Neuronal stem cell (in vitro differentiated cells): ENCODE measurements around the gene ELMO2.

Source experiments
- DNase-seq: peaks from one replicate; pipeline ENCODE4 v3.0.0-alpha.2; 2013; ENCODE audit warnings: low spot score
- H2AFZ ChIP-seq: one replicate; pipeline ENCODE4 v1.6.1; 2013; ENCODE audit warnings: mild to moderate bottlenecking, low read length, inconsistent platforms
- H2AK5ac ChIP-seq: 2 replicates; pipeline ENCODE4 v1.6.1; 2013; ENCODE audit warnings: low read depth, mild to moderate bottlenecking, inconsistent platforms, low read length, moderate library complexity, mixed read lengths
- H2BK120ac ChIP-seq: 2 replicates; pipeline ENCODE4 v1.6.1; 2013; ENCODE audit warnings: low read depth, mild to moderate bottlenecking, inconsistent platforms, low read length, moderate library complexity, mixed read lengths
- H2BK12ac ChIP-seq: one replicate; pipeline ENCODE4 v1.6.1; 2013; ENCODE audit warnings: low read length, inconsistent platforms
- H2BK15ac ChIP-seq: 2 replicates; pipeline ENCODE4 v1.6.1; 2013; ENCODE audit warnings: mild to moderate bottlenecking, low read length, inconsistent platforms, mixed read lengths
- H2BK5ac ChIP-seq: one replicate; pipeline ENCODE4 v1.6.1; 2013; ENCODE audit warnings: inconsistent platforms, mild to moderate bottlenecking, low read length, moderate library complexity
- H3K14ac ChIP-seq: one replicate; pipeline ENCODE4 v1.6.1; 2013; ENCODE audit warnings: low read length, inconsistent platforms
- H3K18ac ChIP-seq: 2 replicates; pipeline ENCODE4 v1.6.1; 2013; ENCODE audit warnings: low read length, inconsistent platforms
- H3K23ac ChIP-seq: 2 replicates; pipeline ENCODE4 v1.6.1; 2013; ENCODE audit warnings: low read depth, mild to moderate bottlenecking, mixed read lengths, low read length, inconsistent platforms; ENCODE audit not compliant: poor library complexity
- H3K27ac ChIP-seq: replicated peaks from 3 replicates; pipeline ENCODE4 v1.5.1; 2013; ENCODE audit warnings: low read length, inconsistent platforms
- H3K27me3 ChIP-seq, 3 experiments: 2 replicates each; pipeline ENCODE4 v1.6.1; 2013; ENCODE audit warnings: low read length in 3 of 3, mild to moderate bottlenecking in 2 of 3, inconsistent platforms in 1 of 3, low read depth in 1 of 3, mixed read lengths in 1 of 3, moderate library complexity in 1 of 3; ENCODE audit not compliant: control insufficient read depth in 3 of 3, insufficient read depth in 3 of 3
- H3K36me3 ChIP-seq, 2 donors: replicated peaks in 1 of 2; 2 replicates each; pipeline ENCODE4 v1.6.1; 2013; ENCODE audit warnings: low read length in 2 of 2; ENCODE audit not compliant: control insufficient read depth in 2 of 2, insufficient read depth in 2 of 2
- H3K4ac ChIP-seq: 2 replicates; pipeline ENCODE4 v1.6.1; 2013; ENCODE audit warnings: inconsistent platforms, mild to moderate bottlenecking, low read length, moderate library complexity
- H3K4me1 ChIP-seq, 2 donors: 1 replicate in 1 of 2; 2 replicates in 1 of 2; pipeline ENCODE4 v1.6.1; 2013; ENCODE audit warnings: low read length in 2 of 2, low read depth in 1 of 2; ENCODE audit not compliant: control insufficient read depth in 2 of 2, insufficient read depth in 1 of 2
- H3K4me2 ChIP-seq: one replicate; pipeline ENCODE4 v1.6.1; 2013; ENCODE audit warnings: mild to moderate bottlenecking, low read length, inconsistent platforms; ENCODE audit not compliant: insufficient read depth, poor library complexity, severe bottlenecking
- H3K4me3 ChIP-seq, 2 donors: 2 replicates each; pipeline ENCODE4 v1.5.1; 2013; ENCODE audit warnings: low read length in 2 of 2, mild to moderate bottlenecking in 2 of 2, inconsistent platforms in 1 of 2, moderate library complexity in 1 of 2
- H3K79me1 ChIP-seq: one replicate; pipeline ENCODE4 v1.6.1; 2013; ENCODE audit warnings: low read depth, mild to moderate bottlenecking, inconsistent platforms, low read length, moderate library complexity
- H3K9ac ChIP-seq: one replicate; pipeline ENCODE4 v1.6.1; 2013; ENCODE audit warnings: mild to moderate bottlenecking, low read depth, low read length, inconsistent platforms; ENCODE audit not compliant: poor library complexity
- H3K9me3 ChIP-seq, 2 donors: replicated peaks in 1 of 2; 2 replicates each; pipeline versions ENCODE3 to v1.6.1; 2013; ENCODE audit warnings: low read length in 2 of 2, mild to moderate bottlenecking in 2 of 2, inconsistent platforms in 1 of 2, low read depth in 1 of 2, mixed read lengths in 1 of 2, moderate library complexity in 1 of 2; ENCODE audit not compliant: control insufficient read depth in 2 of 2, insufficient read depth in 1 of 2
- H4K8ac ChIP-seq: one replicate; pipeline ENCODE4 v1.6.1; 2013; ENCODE audit warnings: low read depth, mild to moderate bottlenecking, inconsistent platforms, low read length, moderate library complexity
- H4K91ac ChIP-seq: one replicate; pipeline ENCODE4 v1.6.1; 2013; ENCODE audit warnings: low read length, low read depth, mild to moderate bottlenecking, inconsistent platforms; ENCODE audit not compliant: poor library complexity
- WGBS, 2 donors: extraction: QIAGEN DNeasy Blood & Tissue Kit; methylation state at CpG; one replicate each; pipeline ENCODE4 v1.1.7; 2013; ENCODE audit warnings: missing lambda C conversion rate in 2 of 2, mixed read lengths in 1 of 2; ENCODE audit not compliant: insufficient read length in 2 of 2, insufficient replicate concordance in 1 of 2; ENCODE audit errors: extremely low coverage in 2 of 2; 5-methylcytosine and 5-hydroxymethylcytosine counted together

The ELMO2 gene

DNA sequence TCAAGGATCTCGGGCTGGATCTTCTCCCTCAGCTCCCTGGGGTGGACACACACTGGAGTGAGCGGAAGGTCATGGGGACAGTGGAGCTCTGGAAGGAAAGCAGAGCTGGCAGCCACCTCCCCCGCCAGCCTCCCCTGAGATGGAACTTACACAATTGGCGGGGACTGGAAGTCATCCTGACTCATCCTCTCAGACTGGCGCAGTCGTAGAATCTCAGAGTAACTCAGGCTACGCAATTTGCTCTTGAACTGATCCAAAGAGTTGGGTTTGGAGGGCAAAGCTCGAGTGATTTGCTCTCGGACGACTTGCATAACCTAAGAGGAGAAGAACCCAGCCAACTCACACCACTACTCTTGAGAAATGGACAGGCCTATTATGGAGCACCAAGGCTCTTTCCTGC, 34.8 kb downstream of the ELMO2 start:
- H4K8ac ChIP-seq, result no peak overlapping the region
- no peak overlapping the region for H3K4me2 ChIP-seq
- no peak for DNase-seq
- H3K23ac ChIP-seq, result no peak overlapping the region
- H3K14ac ChIP-seq, result no peak overlapping the region
- H3K9ac ChIP-seq, result no peak overlapping the region
- no peak overlapping the region for H2AFZ ChIP-seq
- H3K36me3 ChIP-seq, result peaks cover 75 to 100% of the 10 kb centered on the region in 2 donors
- H3K79me1 ChIP-seq, result no peaks in the 10 kb centered on the region
- no peak overlapping the region for H2BK15ac ChIP-seq
- H3K18ac ChIP-seq, result no peak overlapping the region
- whole genome bisulfite sequencing, 2 donors, result no CpG with 5 or more reads among the region's 10 CpGs
- H2BK5ac ChIP-seq, result no peak overlapping the region
- H2BK120ac ChIP-seq, result no peak overlapping the region
- H3K27ac ChIP-seq, result no peak overlapping the region
- peaks cover 0 to 2% of the 10 kb centered on the region in 2 donors for H3K4me1 ChIP-seq
- H3K4me3 ChIP-seq, result no peak overlapping the region
- H3K27me3 ChIP-seq, result no peaks in the 10 kb centered on the region
- H2AK5ac ChIP-seq, result no peak overlapping the region
- no peaks in the 10 kb centered on the region for H3K9me3 ChIP-seq
- no peak overlapping the region for H2BK12ac ChIP-seq
- no peak overlapping the region for H3K4ac ChIP-seq
- H4K91ac ChIP-seq, result no peak overlapping the region

GRCh38 chr20:46368902-46369268, 37.5 kb downstream of the ELMO2 start:
- H3K14ac ChIP-seq, result no peak overlapping the region
- no peak overlapping the region for H2BK120ac ChIP-seq
- no peak overlapping the region for H2AK5ac ChIP-seq
- no peaks in the 10 kb centered on the region for H3K27me3 ChIP-seq
- no peak overlapping the region for H3K4me3 ChIP-seq
- H2AFZ ChIP-seq, result no peak overlapping the region
- H3K4ac ChIP-seq, result no peak overlapping the region
- H3K23ac ChIP-seq, result no peak overlapping the region
- H3K4me2 ChIP-seq, result no peak overlapping the region
- H3K9ac ChIP-seq, result no peak overlapping the region
- H2BK5ac ChIP-seq, result no peak overlapping the region
- no CpG with 5 or more reads among the region's 5 CpGs for WGBS, 2 donors
- H3K18ac ChIP-seq, result no peak overlapping the region
- no peak overlapping the region for H2BK12ac ChIP-seq
- peaks cover 64 to 91% of the 10 kb centered on the region in 2 donors for H3K36me3 ChIP-seq
- H3K9me3 ChIP-seq, result no peaks in the 10 kb centered on the region
- no peak for DNase-seq
- H4K8ac ChIP-seq, result no peak overlapping the region
- H2BK15ac ChIP-seq, result no peak overlapping the region
- H3K79me1 ChIP-seq, result no peaks in the 10 kb centered on the region
- H3K27ac ChIP-seq, result no peak overlapping the region
- H3K4me1 ChIP-seq, result peaks cover 1 to 6% of the 10 kb centered on the region in 2 donors
- H4K91ac ChIP-seq, result no peak overlapping the region

DNA sequence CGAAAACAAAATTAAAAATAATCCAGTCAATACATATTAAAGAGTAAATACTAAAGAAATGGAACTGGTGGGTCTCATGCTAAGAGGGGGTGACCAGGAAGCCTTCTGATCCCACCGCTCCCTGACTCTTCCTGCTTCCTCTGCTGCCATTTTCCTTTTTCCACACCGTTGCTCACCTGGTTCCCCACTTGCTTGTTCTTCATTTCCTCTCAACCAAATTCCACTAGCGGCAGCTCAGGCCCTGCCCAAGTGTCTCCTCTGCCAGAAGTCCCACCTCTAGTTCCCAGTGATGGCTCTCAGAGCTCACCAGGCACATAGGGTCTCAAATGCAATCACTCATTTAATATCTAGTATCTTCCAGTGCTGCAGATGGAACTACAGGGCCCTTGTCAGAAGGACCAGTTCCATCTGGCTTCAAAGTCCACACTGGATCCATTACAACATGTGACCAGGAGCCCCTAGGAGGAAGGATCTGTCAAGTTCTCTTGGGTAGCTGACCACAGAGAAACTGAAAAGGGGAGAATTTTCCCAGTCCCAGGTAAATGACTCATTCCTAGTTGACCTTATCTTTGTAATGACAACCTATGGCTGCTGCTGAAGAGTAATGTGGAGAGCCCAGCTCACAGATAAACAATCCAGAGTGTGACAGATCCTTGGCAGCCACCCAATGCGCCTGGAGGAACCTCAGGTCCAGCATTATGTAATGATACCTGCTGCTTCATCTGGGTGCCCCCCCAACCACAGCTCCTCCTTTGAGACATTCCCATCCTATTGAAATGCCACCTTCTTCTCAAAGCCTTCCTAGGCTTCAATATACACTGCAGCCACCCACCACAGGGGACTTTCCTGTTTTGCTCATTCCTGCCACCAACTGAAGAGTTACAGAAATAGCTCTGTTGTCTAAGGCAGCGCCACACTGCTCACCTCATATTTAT, 38.2 kb downstream of the ELMO2 start:
- no peak overlapping the region for H2BK12ac ChIP-seq
- H3K4me3 ChIP-seq, result no peak overlapping the region
- no peaks in the 10 kb centered on the region for H3K27me3 ChIP-seq
- H3K23ac ChIP-seq, result no peak overlapping the region
- no peak overlapping the region for H2AK5ac ChIP-seq
- H3K4me2 ChIP-seq, result no peak overlapping the region
- no peak overlapping the region for H2BK5ac ChIP-seq
- no peak overlapping the region for H3K4ac ChIP-seq
- WGBS, 2 donors, result no CpG with 5 or more reads among the region's 6 CpGs
- no peak overlapping the region for H2BK15ac ChIP-seq
- H4K8ac ChIP-seq, result no peak overlapping the region
- H2AFZ ChIP-seq, result no peak overlapping the region
- no peaks in the 10 kb centered on the region for H3K9me3 ChIP-seq
- H3K79me1 ChIP-seq, result no peaks in the 10 kb centered on the region
- no peak for DNase-seq
- peaks cover 5 to 11% of the 10 kb centered on the region in 2 donors for H3K4me1 ChIP-seq
- no peak overlapping the region for H3K14ac ChIP-seq
- no peak overlapping the region for H3K18ac ChIP-seq
- H2BK120ac ChIP-seq, result no peak overlapping the region
- H3K9ac ChIP-seq, result no peak overlapping the region
- peaks cover 60 to 84% of the 10 kb centered on the region in 2 donors for H3K36me3 ChIP-seq
- no peak overlapping the region for H3K27ac ChIP-seq
- no peak overlapping the region for H4K91ac ChIP-seq

- no peaks in the 10 kb centered on the region for H3K79me1 ChIP-seq
- no peak overlapping the region for H3K4me3 ChIP-seq
- peaks cover 5 to 11% of the 10 kb centered on the region in 2 donors for H3K4me1 ChIP-seq
- no peaks in the 10 kb centered on the region for H3K9me3 ChIP-seq
- DNase-seq, result no peak
- H2AFZ ChIP-seq, result no peak overlapping the region
- H3K27ac ChIP-seq, result no peak overlapping the region
- H3K18ac ChIP-seq, result no peak overlapping the region
- H3K4ac ChIP-seq, result no peak overlapping the region
- peaks cover 57 to 78% of the 10 kb centered on the region in 2 donors for H3K36me3 ChIP-seq
- H2BK5ac ChIP-seq, result no peak overlapping the region
- H3K23ac ChIP-seq, result no peak overlapping the region
- H4K8ac ChIP-seq, result no peak overlapping the region
- no CpG with 5 or more reads among the region's 5 CpGs for WGBS, 2 donors
- no peak overlapping the region for H2BK120ac ChIP-seq
- H2BK12ac ChIP-seq, result no peak overlapping the region
- no peak overlapping the region for H4K91ac ChIP-seq
- H3K4me2 ChIP-seq, result no peak overlapping the region
- H3K9ac ChIP-seq, result no peak overlapping the region
- no peaks in the 10 kb centered on the region for H3K27me3 ChIP-seq
- H2BK15ac ChIP-seq, result no peak overlapping the region
- no peak overlapping the region for H2AK5ac ChIP-seq
- H3K14ac ChIP-seq, result no peak overlapping the region
Measured at GRCh38 chr20:46367234-46367633, 39.2 kb downstream of the ELMO2 start.
